Right lobe of liver (tissue), 4 donors: ENCODE results near the gene BCL2L12.

Experiments
- POLR2A ChIP-seq: fragments of 450-650 bp; IDR thresholded peaks from one replicate; pipeline ENCODE4 v1.6.1; 2017; ENCODE audit warnings: antibody characterized with exemption, mild to moderate bottlenecking
- TF ChIP-seq, protein P1 (sequence below), 4 donors: fragments of 200-600 bp in 3 of 4; fragments of 450-650 bp in 1 of 4; IDR thresholded peaks; one replicate each; pipeline versions ENCODE4 v1.5.1 to v1.8.0; 2016 to 2022; ENCODE audit warnings: antibody characterized with exemption in 4 of 4, mild to moderate bottlenecking in 2 of 4
- donor health status: DM: no; HTN: no; CAD: no.
- donor health status: DM: no; HTN: no; CAD: no.
- donor health status: DM: no; HTN: yes; CAD: no.

- TF ChIP-seq, protein P1, sequence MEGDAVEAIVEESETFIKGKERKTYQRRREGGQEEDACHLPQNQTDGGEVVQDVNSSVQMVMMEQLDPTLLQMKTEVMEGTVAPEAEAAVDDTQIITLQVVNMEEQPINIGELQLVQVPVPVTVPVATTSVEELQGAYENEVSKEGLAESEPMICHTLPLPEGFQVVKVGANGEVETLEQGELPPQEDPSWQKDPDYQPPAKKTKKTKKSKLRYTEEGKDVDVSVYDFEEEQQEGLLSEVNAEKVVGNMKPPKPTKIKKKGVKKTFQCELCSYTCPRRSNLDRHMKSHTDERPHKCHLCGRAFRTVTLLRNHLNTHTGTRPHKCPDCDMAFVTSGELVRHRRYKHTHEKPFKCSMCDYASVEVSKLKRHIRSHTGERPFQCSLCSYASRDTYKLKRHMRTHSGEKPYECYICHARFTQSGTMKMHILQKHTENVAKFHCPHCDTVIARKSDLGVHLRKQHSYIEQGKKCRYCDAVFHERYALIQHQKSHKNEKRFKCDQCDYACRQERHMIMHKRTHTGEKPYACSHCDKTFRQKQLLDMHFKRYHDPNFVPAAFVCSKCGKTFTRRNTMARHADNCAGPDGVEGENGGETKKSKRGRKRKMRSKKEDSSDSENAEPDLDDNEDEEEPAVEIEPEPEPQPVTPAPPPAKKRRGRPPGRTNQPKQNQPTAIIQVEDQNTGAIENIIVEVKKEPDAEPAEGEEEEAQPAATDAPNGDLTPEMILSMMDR (IDR thresholded peaks at IDR 0.05): no peak
- TF ChIP-seq POLR2A: no peak
Measured at GRCh38 chr19:49718991-49719390, 53.3 kb downstream of the BCL2L12 start.
